K562 (cell line): ENCODE measurements around the gene CTBS. TPM values are rescaled to one million over a fixed set of nuclear protein-coding genes. Genes with fewer than 3 reads are reported as not detected.

Experiments
- CBX5 ChIP-seq: IDR thresholded peaks from 2 replicates; pipeline ENCODE4 v1.6.1; 2014; ENCODE audit warnings: low read depth, borderline replicate concordance
- CBX8 ChIP-seq: fragments of 200-600 bp; sonication (generic); IDR thresholded peaks from 2 replicates; pipeline ENCODE4 v1.6.1; 2012; ENCODE audit warnings: borderline replicate concordance, mixed run types, low read depth, mild to moderate bottlenecking, moderate library complexity, mixed read lengths, low read length, control low read depth, inconsistent platforms; ENCODE audit not compliant: poor library complexity, severe bottlenecking; ENCODE audit errors: extremely low read depth
- CEBPG ChIP-seq, 3 experiments: fragments of 200-800 bp in 1 of 3; sonication (Bioruptor generic) in 1 of 3; sonication (generic) in 1 of 3; formaldehyde crosslinking in 1 of 3; IDR thresholded peaks in 2 of 3; conservative IDR thresholded peaks in 1 of 3; 2 replicates each; pipeline versions ENCODE4 v1.6.1 to v1.8.0; 2016 to 2022; ENCODE audit warnings: missing compliant biosample characterization in 2 of 3, missing genetic modification characterization in 2 of 3, mild to moderate bottlenecking in 1 of 3, missing genetic modification reagents in 1 of 3
- HMGN3 ChIP-seq: IDR thresholded peaks from 2 replicates; pipeline ENCODE4 v1.6.1; 2011; ENCODE audit warnings: borderline replicate concordance, low read depth, mild to moderate bottlenecking, mixed read lengths, low read length; ENCODE audit not compliant: insufficient read length; ENCODE audit errors: extremely low read depth
- HOXB6 ChIP-seq: fragments of 250-450 bp; sonication (Bioruptor Pico); IDR thresholded peaks from 2 replicates; pipeline ENCODE4 v1.5.1; 2022; ENCODE audit warnings: mild to moderate bottlenecking, borderline replicate concordance
- MTA1 ChIP-seq: fragments of 450-650 bp; IDR thresholded peaks from 2 replicates; pipeline ENCODE4 v1.6.1; 2017; ENCODE audit warnings: borderline replicate concordance
- NCOR1 ChIP-seq: fragments of 450-650 bp; IDR thresholded peaks from 2 replicates; pipeline ENCODE4 v1.6.1; 2016; ENCODE audit warnings: mild to moderate bottlenecking, moderate library complexity
- SAP30 ChIP-seq: fragments of 200-600 bp; sonication (generic); IDR thresholded peaks from 2 replicates; pipeline ENCODE4 v1.6.1; 2012; ENCODE audit warnings: borderline replicate concordance, low read depth, mild to moderate bottlenecking, moderate library complexity, low read length, control low read depth, inconsistent platforms; ENCODE audit not compliant: insufficient read depth, poor library complexity, severe bottlenecking
- SOX6 ChIP-seq: fragments of 450-650 bp; IDR thresholded peaks from 2 replicates; pipeline ENCODE4 v1.6.1; 2014; ENCODE audit warnings: mild to moderate bottlenecking
- TCF7L2 ChIP-seq: fragments of 150-350 bp; IDR thresholded peaks from 2 replicates; pipeline ENCODE4 v1.6.1; 2016; ENCODE audit warnings: low read depth, mild to moderate bottlenecking, low read length, moderate library complexity
- ZNF146 ChIP-seq: IDR thresholded peaks from one replicate; pipeline ENCODE4 v1.6.1; 2018; ENCODE audit warnings: missing compliant biosample characterization; ENCODE audit not compliant: unreplicated experiment
- ZNF212 ChIP-seq: fragments of 450-650 bp; formaldehyde crosslinking; IDR thresholded peaks from 2 replicates; pipeline ENCODE4 v1.4.0; 2020; ENCODE audit warnings: mild to moderate bottlenecking
- polyA plus RNA-seq, 8 experiments: library from polyadenylated mRNA; depleted of rRNA in 4 of 8; stranded (reverse) in 5 of 8; unstranded in 3 of 8; fragments of >200 nt; fragmentation: Nextera tagmentation in 2 of 8; fragmentation: Illumina TruSeq in 1 of 8; extraction: Ambion mirVana in 2 of 8; extraction: Trizol in 1 of 8; gene quantifications; 2 replicates each; pipeline versions ENCODE4 v1.2.1 to v1.2.3, GENCODE V29; 2011 to 2014; ENCODE audit warnings: inconsistent platforms in 1 of 8, missing spikeins in 1 of 8
- total RNA-seq, 7 experiments: library from RNA; depleted of rRNA in 6 of 7; stranded (reverse); fragments of >200 nt in 6 of 7; fragmentation: Illumina TruSeq in 2 of 7; extraction: Trizol in 2 of 7; gene quantifications; 2 replicates each; pipeline versions ENCODE4 v1.2.1 to v1.2.3, GENCODE V29; 2011 to 2021; ENCODE audit warnings: low replicate concordance in 1 of 7
- TF ChIP-seq, protein P1 (sequence below), 2 experiments: fragments of 450-650 bp in 1 of 2; sonication (generic) in 1 of 2; formaldehyde crosslinking in 1 of 2; IDR thresholded peaks in 1 of 2; conservative IDR thresholded peaks in 1 of 2; 2 replicates each; pipeline versions ENCODE4 v1.6.1 to v1.8.1; 2016 to 2023; ENCODE audit warnings: mild to moderate bottlenecking in 2 of 2, moderate library complexity in 2 of 2, inconsistent platforms in 1 of 2, missing genetic modification reagents in 1 of 2
- TF ChIP-seq, protein P2 (sequence below): fragments of 450-650 bp; formaldehyde crosslinking; IDR thresholded peaks from 2 replicates; pipeline ENCODE4 v1.4.0; 2020; ENCODE audit warnings: mild to moderate bottlenecking, mixed read lengths
- TF ChIP-seq, protein P3 (sequence below): fragments of 450-650 bp; formaldehyde crosslinking; IDR thresholded peaks from 2 replicates; pipeline ENCODE4 v1.4.0; 2020; ENCODE audit warnings: mild to moderate bottlenecking, moderate library complexity
- TF ChIP-seq, protein P4 (sequence below): fragments of 250-450 bp; sonication (Bioruptor Pico); IDR thresholded peaks from 2 replicates; pipeline ENCODE4 v1.5.0; 2021
- TF ChIP-seq, protein P5 (sequence below): fragments of 450-650 bp; IDR thresholded peaks from 2 replicates; pipeline ENCODE4 v1.6.1; 2017; ENCODE audit warnings: mild to moderate bottlenecking, moderate library complexity
- TF ChIP-seq, protein P6 (sequence below): fragments of 450-650 bp; formaldehyde crosslinking; IDR thresholded peaks from 2 replicates; pipeline ENCODE4 v1.4.0; 2022; ENCODE audit warnings: mild to moderate bottlenecking, moderate library complexity

Gene CTBS
- total and polyA plus RNA-seq, 9 of the 15 experiments (the other 6 are each of a cell fraction or from before 2014, with no cell fraction given): 3.0 to 19.8 (median 9.9) TPM

DNA sequence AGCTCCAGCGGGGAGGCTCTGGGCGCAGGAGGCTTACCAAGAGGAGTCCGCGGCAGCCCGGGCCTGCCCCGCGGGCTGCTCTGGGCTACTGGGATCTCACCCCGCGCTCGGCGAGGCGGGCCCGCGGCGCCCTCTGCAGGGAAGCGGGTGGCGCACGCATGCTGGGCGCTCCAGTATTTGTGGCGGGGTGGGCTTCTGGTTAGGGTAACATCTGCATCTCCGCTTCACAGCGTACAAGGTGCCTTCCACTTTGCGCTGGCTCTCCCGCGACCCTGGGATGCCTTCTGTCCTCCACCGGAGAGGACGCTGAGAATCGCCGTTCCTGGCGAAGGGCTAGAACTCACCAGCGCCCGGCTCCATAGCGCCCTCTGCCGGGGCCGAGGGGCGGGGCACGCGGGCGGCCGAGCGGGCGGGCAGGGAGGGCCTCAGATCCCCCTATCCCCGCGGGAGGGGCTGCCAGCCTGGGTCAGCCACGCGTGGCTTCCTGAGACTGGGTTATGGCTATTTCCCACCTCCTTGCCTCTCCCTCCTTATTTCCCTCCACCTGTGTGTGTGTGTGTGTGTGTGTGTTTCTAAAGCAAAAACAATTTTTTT, 46.6 kb upstream of the CTBS start (continued):
- TF ChIP-seq HMGN3: peak; percentile 78
- no peak for TF ChIP-seq HOXB6 (CRISPR knock-in tag)
- no peak for TF ChIP-seq ZNF212 (CRISPR knock-in tag)
- no peak for TF ChIP-seq SAP30
- TF ChIP-seq, protein P1, sequence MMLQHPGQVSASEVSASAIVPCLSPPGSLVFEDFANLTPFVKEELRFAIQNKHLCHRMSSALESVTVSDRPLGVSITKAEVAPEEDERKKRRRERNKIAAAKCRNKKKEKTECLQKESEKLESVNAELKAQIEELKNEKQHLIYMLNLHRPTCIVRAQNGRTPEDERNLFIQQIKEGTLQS (IDR thresholded peaks at IDR 0.05): no peak
- TF ChIP-seq, protein P1 (CRISPR knock-in tag; conservative IDR thresholded peaks at IDR 0.05): peak; percentile 33; the same call in 1 of the 2 replicates
- no peak for TF ChIP-seq CBX8
- no peak for TF ChIP-seq MTA1
- TF ChIP-seq TCF7L2: no peak
- TF ChIP-seq SOX6: 0 out of 2 replicates have a peak, but pooled peaks have one; percentile 34
- no peak for TF ChIP-seq ZNF146 (CRISPR knock-in tag)
- TF ChIP-seq, protein P2, sequence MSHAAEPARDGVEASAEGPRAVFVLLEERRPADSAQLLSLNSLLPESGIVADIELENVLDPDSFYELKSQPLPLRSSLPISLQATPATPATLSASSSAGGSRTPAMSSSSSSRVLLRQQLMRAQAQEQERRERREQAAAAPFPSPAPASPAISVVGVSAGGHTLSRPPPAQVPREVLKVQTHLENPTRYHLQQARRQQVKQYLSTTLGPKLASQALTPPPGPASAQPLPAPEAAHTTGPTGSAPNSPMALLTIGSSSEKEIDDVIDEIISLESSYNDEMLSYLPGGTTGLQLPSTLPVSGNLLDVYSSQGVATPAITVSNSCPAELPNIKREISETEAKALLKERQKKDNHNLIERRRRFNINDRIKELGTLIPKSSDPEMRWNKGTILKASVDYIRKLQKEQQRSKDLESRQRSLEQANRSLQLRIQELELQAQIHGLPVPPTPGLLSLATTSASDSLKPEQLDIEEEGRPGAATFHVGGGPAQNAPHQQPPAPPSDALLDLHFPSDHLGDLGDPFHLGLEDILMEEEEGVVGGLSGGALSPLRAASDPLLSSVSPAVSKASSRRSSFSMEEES (CRISPR knock-in tag): no peak
- TF ChIP-seq, protein P3, sequence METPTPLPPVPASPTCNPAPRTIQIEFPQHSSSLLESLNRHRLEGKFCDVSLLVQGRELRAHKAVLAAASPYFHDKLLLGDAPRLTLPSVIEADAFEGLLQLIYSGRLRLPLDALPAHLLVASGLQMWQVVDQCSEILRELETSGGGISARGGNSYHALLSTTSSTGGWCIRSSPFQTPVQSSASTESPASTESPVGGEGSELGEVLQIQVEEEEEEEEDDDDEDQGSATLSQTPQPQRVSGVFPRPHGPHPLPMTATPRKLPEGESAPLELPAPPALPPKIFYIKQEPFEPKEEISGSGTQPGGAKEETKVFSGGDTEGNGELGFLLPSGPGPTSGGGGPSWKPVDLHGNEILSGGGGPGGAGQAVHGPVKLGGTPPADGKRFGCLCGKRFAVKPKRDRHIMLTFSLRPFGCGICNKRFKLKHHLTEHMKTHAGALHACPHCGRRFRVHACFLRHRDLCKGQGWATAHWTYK (CRISPR knock-in tag): no peak
- TF ChIP-seq, protein P4, sequence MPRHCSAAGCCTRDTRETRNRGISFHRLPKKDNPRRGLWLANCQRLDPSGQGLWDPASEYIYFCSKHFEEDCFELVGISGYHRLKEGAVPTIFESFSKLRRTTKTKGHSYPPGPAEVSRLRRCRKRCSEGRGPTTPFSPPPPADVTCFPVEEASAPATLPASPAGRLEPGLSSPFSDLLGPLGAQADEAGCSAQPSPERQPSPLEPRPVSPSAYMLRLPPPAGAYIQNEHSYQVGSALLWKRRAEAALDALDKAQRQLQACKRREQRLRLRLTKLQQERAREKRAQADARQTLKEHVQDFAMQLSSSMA (CRISPR knock-in tag): no peak
- TF ChIP-seq CEBPG (CRISPR knock-in tag; IDR thresholded peaks at IDR 0.05): no peak
- no peak for TF ChIP-seq CEBPG (tag; conservative IDR thresholded peaks at IDR 0.05 in 1 of 2, IDR thresholded peaks at IDR 0.05 in 1 of 2)
- TF ChIP-seq, protein P5, sequence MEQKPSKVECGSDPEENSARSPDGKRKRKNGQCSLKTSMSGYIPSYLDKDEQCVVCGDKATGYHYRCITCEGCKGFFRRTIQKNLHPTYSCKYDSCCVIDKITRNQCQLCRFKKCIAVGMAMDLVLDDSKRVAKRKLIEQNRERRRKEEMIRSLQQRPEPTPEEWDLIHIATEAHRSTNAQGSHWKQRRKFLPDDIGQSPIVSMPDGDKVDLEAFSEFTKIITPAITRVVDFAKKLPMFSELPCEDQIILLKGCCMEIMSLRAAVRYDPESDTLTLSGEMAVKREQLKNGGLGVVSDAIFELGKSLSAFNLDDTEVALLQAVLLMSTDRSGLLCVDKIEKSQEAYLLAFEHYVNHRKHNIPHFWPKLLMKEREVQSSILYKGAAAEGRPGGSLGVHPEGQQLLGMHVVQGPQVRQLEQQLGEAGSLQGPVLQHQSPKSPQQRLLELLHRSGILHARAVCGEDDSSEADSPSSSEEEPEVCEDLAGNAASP: no peak
- TF ChIP-seq NCOR1: no peak
- TF ChIP-seq CBX5: peak; percentile 9; the same call in 1 of the 2 replicates
- TF ChIP-seq, protein P6, sequence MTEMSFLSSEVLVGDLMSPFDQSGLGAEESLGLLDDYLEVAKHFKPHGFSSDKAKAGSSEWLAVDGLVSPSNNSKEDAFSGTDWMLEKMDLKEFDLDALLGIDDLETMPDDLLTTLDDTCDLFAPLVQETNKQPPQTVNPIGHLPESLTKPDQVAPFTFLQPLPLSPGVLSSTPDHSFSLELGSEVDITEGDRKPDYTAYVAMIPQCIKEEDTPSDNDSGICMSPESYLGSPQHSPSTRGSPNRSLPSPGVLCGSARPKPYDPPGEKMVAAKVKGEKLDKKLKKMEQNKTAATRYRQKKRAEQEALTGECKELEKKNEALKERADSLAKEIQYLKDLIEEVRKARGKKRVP (CRISPR knock-in tag): no peak
